HepG2 (cell line): ENCODE data around the gene ZNF367. TPM values are rescaled to one million over a fixed set of nuclear protein-coding genes. Genes with fewer than 3 reads are reported as not detected.

Source experiments
- ELF4 ChIP-seq: sonication (generic); formaldehyde crosslinking; IDR thresholded peaks from 2 replicates; pipeline ENCODE4 v1.5.0; 2020; ENCODE audit warnings: missing genetic modification reagents, mild to moderate bottlenecking, moderate library complexity, borderline replicate concordance
- ESRRA ChIP-seq: sonication (generic); formaldehyde crosslinking; IDR thresholded peaks from 2 replicates; pipeline ENCODE4 v1.5.1; 2020; ENCODE audit warnings: mild to moderate bottlenecking, low read depth, missing genetic modification reagents
- GATAD2A ChIP-seq: IDR thresholded peaks from 2 replicates; pipeline ENCODE4 v1.6.1; 2016
- IRF2 ChIP-seq: IDR thresholded peaks from 2 replicates; pipeline ENCODE4 v1.6.1; 2018; ENCODE audit warnings: missing genetic modification reagents, missing compliant biosample characterization
- KDM6A ChIP-seq: IDR thresholded peaks from 2 replicates; pipeline ENCODE4 v1.6.1; 2016; ENCODE audit warnings: low read depth
- SAP130 ChIP-seq: IDR thresholded peaks from 2 replicates; pipeline ENCODE4 v1.6.1; 2016; ENCODE audit warnings: low read depth
- SP1 ChIP-seq, 2 experiments: fragments of 450-650 bp in 1 of 2; sonication (generic) in 1 of 2; formaldehyde crosslinking in 1 of 2; IDR thresholded peaks; 2 replicates each; pipeline versions ENCODE4 v1.4.0 to v1.6.1; 2016 to 2020; ENCODE audit warnings: missing genetic modification reagents in 1 of 2
- SP2 ChIP-seq: sonication (generic); formaldehyde crosslinking; IDR thresholded peaks from 2 replicates; pipeline ENCODE4 v1.5.1; 2020; ENCODE audit warnings: mild to moderate bottlenecking, missing genetic modification reagents
- TARDBP ChIP-seq: sonication (generic); formaldehyde crosslinking; IDR thresholded peaks from 2 replicates; pipeline ENCODE4 v1.8.0; 2022; ENCODE audit warnings: mild to moderate bottlenecking, missing genetic modification reagents
- TCF12 ChIP-seq, 2 experiments: fragments of 450-650 bp in 1 of 2; sonication (generic) in 1 of 2; formaldehyde crosslinking in 1 of 2; IDR thresholded peaks; 2 replicates each; pipeline versions ENCODE4 v1.6.1 to v1.8.0; 2017 to 2022; ENCODE audit warnings: antibody characterized with exemption in 1 of 2, mild to moderate bottlenecking in 1 of 2, missing genetic modification reagents in 1 of 2, moderate library complexity in 1 of 2
- XBP1 ChIP-seq: sonication (generic); formaldehyde crosslinking; IDR thresholded peaks from 2 replicates; pipeline ENCODE4 v1.5.0; 2020; ENCODE audit warnings: missing genetic modification reagents
- ZFP36L1 ChIP-seq: sonication (generic); formaldehyde crosslinking; IDR thresholded peaks from 2 replicates; pipeline ENCODE4 v1.8.0; 2022; ENCODE audit warnings: mild to moderate bottlenecking, missing genetic modification reagents, moderate library complexity
- ZFP90 ChIP-seq: sonication (generic); formaldehyde crosslinking; IDR thresholded peaks from 2 replicates; pipeline ENCODE4 v1.8.0; 2022; ENCODE audit warnings: missing genetic modification reagents, mild to moderate bottlenecking, inconsistent platforms, borderline replicate concordance
- ZNF224 ChIP-seq: sonication (generic); formaldehyde crosslinking; IDR thresholded peaks from 2 replicates; pipeline ENCODE4 v1.5.0; 2020; ENCODE audit warnings: mild to moderate bottlenecking, missing genetic modification reagents
- ZNF230 ChIP-seq: sonication (generic); formaldehyde crosslinking; IDR thresholded peaks from 2 replicates; pipeline ENCODE4 v1.4.0; 2020; ENCODE audit warnings: mild to moderate bottlenecking, missing genetic modification reagents
- ZNF83 ChIP-seq: sonication (generic); formaldehyde crosslinking; IDR thresholded peaks from 2 replicates; pipeline ENCODE4 v1.4.0; 2020; ENCODE audit warnings: missing genetic modification reagents, mild to moderate bottlenecking, borderline replicate concordance
- ZSCAN21 ChIP-seq: sonication (generic); formaldehyde crosslinking; IDR thresholded peaks from 2 replicates; pipeline ENCODE4 v1.8.0; 2022; ENCODE audit warnings: mild to moderate bottlenecking, missing genetic modification reagents, moderate library complexity, borderline replicate concordance
- polyA plus RNA-seq, 8 experiments: library from polyadenylated mRNA; depleted of rRNA in 3 of 8; stranded (reverse) in 7 of 8; unstranded in 1 of 8; fragments of >200 nt; fragmentation: Illumina TruSeq in 4 of 8; extraction: Trizol in 4 of 8; gene quantifications; 2 replicates each; pipeline versions ENCODE4 v1.2.1 to v1.2.3, GENCODE V29; 2011 to 2016; ENCODE audit warnings: low read depth in 4 of 8, missing spikeins in 1 of 8, mixed read lengths in 1 of 8; ENCODE audit not compliant: insufficient read depth in 1 of 8
- total RNA-seq, 5 experiments: library from RNA; depleted of rRNA; stranded (reverse); fragments of >200 nt; fragmentation: Illumina TruSeq; extraction: Trizol; gene quantifications; 2 replicates each; pipeline ENCODE4 v1.2.3, GENCODE V29; 2016; ENCODE audit warnings: low read depth in 1 of 5
- TF ChIP-seq, protein P1 (sequence below): sonication (generic); formaldehyde crosslinking; IDR thresholded peaks from 2 replicates; pipeline ENCODE4 v1.8.0; 2022; ENCODE audit warnings: mild to moderate bottlenecking, missing genetic modification reagents; ENCODE audit not compliant: insufficient replicate concordance
- TF ChIP-seq, protein P2 (sequence below): sonication (generic); formaldehyde crosslinking; IDR thresholded peaks from 2 replicates; pipeline ENCODE4 v1.9.0; 2021; ENCODE audit warnings: missing genetic modification reagents, borderline replicate concordance
- TF ChIP-seq, protein P3 (sequence below): sonication (generic); formaldehyde crosslinking; conservative IDR thresholded peaks from 2 replicates; pipeline ENCODE4 v1.8.0; 2022; ENCODE audit warnings: mild to moderate bottlenecking, moderate library complexity, missing genetic modification reagents
- TF ChIP-seq, protein P4 (sequence below): sonication (generic); formaldehyde crosslinking; IDR thresholded peaks from 2 replicates; pipeline ENCODE4 v1.4.0; 2020; ENCODE audit warnings: missing genetic modification reagents
- TF ChIP-seq, protein P5 (sequence below): sonication (generic); formaldehyde crosslinking; IDR thresholded peaks from 2 replicates; pipeline ENCODE4 v1.5.0; 2020; ENCODE audit warnings: missing genetic modification reagents, mild to moderate bottlenecking, borderline replicate concordance

The ZNF367 gene
- total and polyA plus RNA-seq, 2 of the 13 experiments (the other 11 are each of a cell fraction or from before 2014, with no cell fraction given), result 2.9 to 7.7 TPM

DNA sequence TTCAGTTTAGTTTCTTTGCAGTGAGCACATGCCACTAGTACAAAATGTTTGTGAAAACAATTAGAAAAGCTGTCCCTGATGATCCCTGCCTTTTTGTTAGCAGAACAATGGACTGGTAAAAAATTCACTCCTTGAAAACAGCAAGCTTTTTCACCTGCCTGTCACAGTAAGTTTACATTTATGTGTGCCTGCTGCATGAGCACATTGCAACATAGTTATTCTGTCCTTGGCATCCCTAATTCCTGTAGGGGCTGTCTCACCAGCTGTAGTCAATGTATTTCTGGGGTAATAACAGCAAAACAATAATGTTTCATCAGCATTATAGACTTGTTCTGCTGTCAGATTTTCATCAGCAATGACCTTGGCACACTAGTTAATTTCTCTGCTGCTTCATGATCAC lies 11.6 kb upstream of the ZNF367 start (continued):
- TF ChIP-seq ZFP36L1 (CRISPR knock-in tag) (no peak), XBP1 (CRISPR knock-in tag) (no peak), KDM6A (CRISPR knock-in tag) (0 out of 2 replicates have a peak, but pooled peaks have one; percentile 13), ZNF230 (CRISPR knock-in tag) (no peak), GATAD2A (CRISPR knock-in tag) (peak; percentile 68), TARDBP (CRISPR knock-in tag) (0 out of 2 replicates have a peak, but pooled peaks have one; percentile 30), SP1 (IDR thresholded peaks at IDR 0.05) (no peak), SP1 (CRISPR knock-in tag; IDR thresholded peaks at IDR 0.05) (no peak), IRF2 (CRISPR knock-in tag) (0 out of 2 replicates have a peak, but pooled peaks have one; percentile 25), SP2 (CRISPR knock-in tag) (no peak), ESRRA (CRISPR knock-in tag) (no peak), ELF4 (CRISPR knock-in tag) (no peak), ZSCAN21 (CRISPR knock-in tag) (no peak), ZFP90 (CRISPR knock-in tag) (no peak), TCF12 (IDR thresholded peaks at IDR 0.05) (no peak), TCF12 (CRISPR knock-in tag; IDR thresholded peaks at IDR 0.05) (no peak), ZNF224 (CRISPR knock-in tag) (no peak), ZNF83 (no peak), SAP130 (CRISPR knock-in tag) (peak; percentile 60)
- TF ChIP-seq, protein P1, sequence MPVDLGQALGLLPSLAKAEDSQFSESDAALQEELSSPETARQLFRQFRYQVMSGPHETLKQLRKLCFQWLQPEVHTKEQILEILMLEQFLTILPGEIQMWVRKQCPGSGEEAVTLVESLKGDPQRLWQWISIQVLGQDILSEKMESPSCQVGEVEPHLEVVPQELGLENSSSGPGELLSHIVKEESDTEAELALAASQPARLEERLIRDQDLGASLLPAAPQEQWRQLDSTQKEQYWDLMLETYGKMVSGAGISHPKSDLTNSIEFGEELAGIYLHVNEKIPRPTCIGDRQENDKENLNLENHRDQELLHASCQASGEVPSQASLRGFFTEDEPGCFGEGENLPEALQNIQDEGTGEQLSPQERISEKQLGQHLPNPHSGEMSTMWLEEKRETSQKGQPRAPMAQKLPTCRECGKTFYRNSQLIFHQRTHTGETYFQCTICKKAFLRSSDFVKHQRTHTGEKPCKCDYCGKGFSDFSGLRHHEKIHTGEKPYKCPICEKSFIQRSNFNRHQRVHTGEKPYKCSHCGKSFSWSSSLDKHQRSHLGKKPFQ (CRISPR knock-in tag), result no peak
- TF ChIP-seq, protein P2, sequence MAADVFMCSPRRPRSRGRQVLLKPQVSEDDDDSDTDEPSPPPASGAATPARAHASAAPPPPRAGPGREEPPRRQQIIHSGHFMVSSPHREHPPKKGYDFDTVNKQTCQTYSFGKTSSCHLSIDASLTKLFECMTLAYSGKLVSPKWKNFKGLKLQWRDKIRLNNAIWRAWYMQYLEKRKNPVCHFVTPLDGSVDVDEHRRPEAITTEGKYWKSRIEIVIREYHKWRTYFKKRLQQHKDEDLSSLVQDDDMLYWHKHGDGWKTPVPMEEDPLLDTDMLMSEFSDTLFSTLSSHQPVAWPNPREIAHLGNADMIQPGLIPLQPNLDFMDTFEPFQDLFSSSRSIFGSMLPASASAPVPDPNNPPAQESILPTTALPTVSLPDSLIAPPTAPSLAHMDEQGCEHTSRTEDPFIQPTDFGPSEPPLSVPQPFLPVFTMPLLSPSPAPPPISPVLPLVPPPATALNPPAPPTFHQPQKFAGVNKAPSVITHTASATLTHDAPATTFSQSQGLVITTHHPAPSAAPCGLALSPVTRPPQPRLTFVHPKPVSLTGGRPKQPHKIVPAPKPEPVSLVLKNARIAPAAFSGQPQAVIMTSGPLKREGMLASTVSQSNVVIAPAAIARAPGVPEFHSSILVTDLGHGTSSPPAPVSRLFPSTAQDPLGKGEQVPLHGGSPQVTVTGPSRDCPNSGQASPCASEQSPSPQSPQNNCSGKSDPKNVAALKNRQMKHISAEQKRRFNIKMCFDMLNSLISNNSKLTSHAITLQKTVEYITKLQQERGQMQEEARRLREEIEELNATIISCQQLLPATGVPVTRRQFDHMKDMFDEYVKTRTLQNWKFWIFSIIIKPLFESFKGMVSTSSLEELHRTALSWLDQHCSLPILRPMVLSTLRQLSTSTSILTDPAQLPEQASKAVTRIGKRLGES (CRISPR knock-in tag), result no peak
- TF ChIP-seq, protein P3, sequence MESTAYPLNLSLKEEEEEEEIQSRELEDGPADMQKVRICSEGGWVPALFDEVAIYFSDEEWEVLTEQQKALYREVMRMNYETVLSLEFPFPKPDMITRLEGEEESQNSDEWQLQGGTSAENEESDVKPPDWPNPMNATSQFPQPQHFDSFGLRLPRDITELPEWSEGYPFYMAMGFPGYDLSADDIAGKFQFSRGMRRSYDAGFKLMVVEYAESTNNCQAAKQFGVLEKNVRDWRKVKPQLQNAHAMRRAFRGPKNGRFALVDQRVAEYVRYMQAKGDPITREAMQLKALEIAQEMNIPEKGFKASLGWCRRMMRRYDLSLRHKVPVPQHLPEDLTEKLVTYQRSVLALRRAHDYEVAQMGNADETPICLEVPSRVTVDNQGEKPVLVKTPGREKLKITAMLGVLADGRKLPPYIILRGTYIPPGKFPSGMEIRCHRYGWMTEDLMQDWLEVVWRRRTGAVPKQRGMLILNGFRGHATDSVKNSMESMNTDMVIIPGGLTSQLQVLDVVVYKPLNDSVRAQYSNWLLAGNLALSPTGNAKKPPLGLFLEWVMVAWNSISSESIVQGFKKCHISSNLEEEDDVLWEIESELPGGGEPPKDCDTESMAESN, result no peak
- TF ChIP-seq, protein P4, sequence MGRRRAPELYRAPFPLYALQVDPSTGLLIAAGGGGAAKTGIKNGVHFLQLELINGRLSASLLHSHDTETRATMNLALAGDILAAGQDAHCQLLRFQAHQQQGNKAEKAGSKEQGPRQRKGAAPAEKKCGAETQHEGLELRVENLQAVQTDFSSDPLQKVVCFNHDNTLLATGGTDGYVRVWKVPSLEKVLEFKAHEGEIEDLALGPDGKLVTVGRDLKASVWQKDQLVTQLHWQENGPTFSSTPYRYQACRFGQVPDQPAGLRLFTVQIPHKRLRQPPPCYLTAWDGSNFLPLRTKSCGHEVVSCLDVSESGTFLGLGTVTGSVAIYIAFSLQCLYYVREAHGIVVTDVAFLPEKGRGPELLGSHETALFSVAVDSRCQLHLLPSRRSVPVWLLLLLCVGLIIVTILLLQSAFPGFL (CRISPR knock-in tag), result no peak
- TF ChIP-seq, protein P5, sequence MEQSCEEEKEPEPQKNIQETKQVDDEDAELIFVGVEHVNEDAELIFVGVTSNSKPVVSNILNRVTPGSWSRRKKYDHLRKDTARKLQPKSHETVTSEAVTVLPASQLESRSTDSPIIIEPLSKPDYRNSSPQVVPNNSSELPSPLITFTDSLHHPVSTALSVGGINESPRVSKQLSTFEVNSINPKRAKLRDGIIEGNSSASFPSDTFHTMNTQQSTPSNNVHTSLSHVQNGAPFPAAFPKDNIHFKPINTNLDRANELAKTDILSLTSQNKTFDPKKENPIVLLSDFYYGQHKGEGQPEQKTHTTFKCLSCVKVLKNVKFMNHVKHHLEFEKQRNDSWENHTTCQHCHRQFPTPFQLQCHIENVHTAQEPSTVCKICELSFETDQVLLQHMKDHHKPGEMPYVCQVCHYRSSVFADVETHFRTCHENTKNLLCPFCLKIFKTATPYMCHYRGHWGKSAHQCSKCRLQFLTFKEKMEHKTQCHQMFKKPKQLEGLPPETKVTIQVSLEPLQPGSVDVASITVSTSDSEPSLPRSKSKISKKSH (CRISPR knock-in tag), result no peak
